ENCODE measurements around the gene EPYC. TPM values are rescaled to one million over a fixed set of nuclear protein-coding genes. Genes with fewer than 3 reads are reported as not detected.

Gene EPYC
- total RNA-seq, 2 experiments from 2014 or later: not detected

DNA sequence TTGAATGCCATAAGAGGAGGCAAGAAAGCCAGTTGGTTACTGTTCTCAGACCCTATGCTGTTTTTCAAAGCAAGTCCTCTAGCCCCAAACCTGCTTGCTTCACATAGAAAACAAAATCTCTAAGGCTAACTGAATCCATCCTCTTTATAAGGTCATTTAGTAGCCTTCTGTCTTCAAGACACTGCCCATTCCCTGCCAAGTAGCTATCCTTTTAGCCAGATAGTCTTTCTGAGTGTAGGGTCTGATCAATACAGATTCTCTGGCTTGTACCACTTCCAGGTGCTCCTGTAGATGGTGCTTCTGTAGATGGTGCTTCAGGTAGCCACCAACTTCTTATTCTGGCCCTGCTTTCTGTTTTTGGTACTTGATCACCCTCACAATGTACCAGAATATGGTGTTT is 33.9 kb downstream of the EPYC start:
- ATAC-seq: no peak
- no peaks in the 10 kb centered on the region for H3K4me1 Mint-ChIP-seq
- DNase-seq: no peak
- CTCF ChIA-PET: interaction anchor here (0.6 kb wide), 1 partner anchor 382 kb away, joined by 3 read pairs; no protein-coding TSS in a partner anchor
- no peak overlapping the region for H3K4me3 Mint-ChIP-seq
- intact Hi-C loops (cut with DNase I, micrococcal nuclease): loop anchor here in 1 of 2 experiments (10.0 kb wide), 1 partner anchor 384 kb away; no protein-coding TSS in a partner anchor
- H3K36me3 Mint-ChIP-seq (ENCODE audit: low read depth): no peaks in the 10 kb centered on the region
- no peak overlapping the region for H3K27ac Mint-ChIP-seq
- POLR2A ChIA-PET: no interaction called here
- no peaks in the 10 kb centered on the region for H3K9me3 Mint-ChIP-seq (ENCODE audit: low read depth)
- H3K27me3 Mint-ChIP-seq: peaks cover 6% of the 10 kb centered on the region

- Mint-ChIP-seq H3K4me1 (no peaks in the 10 kb centered on the region), H3K4me3 (no peak overlapping the region), H3K27me3 (peaks cover 6% of the 10 kb centered on the region), H3K27ac (no peak overlapping the region), H3K9me3 (ENCODE audit: low read depth) (no peaks in the 10 kb centered on the region), H3K36me3 (ENCODE audit: low read depth) (no peaks in the 10 kb centered on the region)
- no peak for ATAC-seq
- DNase-seq: no peak
- ChIA-PET CTCF (interaction anchor here (0.6 kb wide), 1 partner anchor 382 kb away, joined by 3 read pairs; no protein-coding TSS in a partner anchor), POLR2A (no interaction called here)
- intact Hi-C loops (cut with DNase I, micrococcal nuclease): loop anchor here in 1 of 2 experiments (10.0 kb wide), 1 partner anchor 384 kb away; no protein-coding TSS in a partner anchor
These were observed 34.3 kb downstream of the EPYC start for GRCh38 chr12:90970471-90970870.

DNA sequence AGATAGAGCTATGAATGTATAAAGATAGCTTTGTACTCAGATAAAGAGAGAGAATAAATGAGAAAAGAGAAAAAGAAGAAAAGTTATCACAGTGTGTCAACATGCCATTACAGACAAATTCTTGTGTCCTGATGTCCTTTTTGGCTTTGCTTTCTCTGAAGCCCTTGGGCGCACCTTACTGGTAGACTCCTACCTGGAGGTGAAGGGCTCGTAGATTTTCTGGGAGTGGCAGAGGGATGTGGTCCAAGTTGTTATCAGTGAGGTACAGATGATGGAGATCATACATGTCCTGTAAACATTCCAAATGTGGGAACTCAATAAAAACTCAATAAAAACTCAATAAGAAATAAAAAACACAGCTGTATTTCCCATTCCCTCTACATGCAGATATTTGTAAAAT is 34.9 kb downstream of the EPYC start:
- Mint-ChIP-seq H3K27ac (no peak overlapping the region), H3K36me3 (ENCODE audit: low read depth) (no peaks in the 10 kb centered on the region), H3K9me3 (ENCODE audit: low read depth) (no peaks in the 10 kb centered on the region), H3K27me3 (peaks cover 6% of the 10 kb centered on the region), H3K4me3 (no peak overlapping the region), H3K4me1 (no peaks in the 10 kb centered on the region)
- ATAC-seq: no peak
- POLR2A ChIA-PET: no interaction called here
- DNase-seq: no peak
- CTCF ChIA-PET: interaction anchor here (1.4 kb wide), 1 partner anchor 139 kb away, joined by 3 read pairs; no protein-coding TSS in a partner anchor
- intact Hi-C loops (cut with DNase I, micrococcal nuclease): loop anchor here in 1 of 2 experiments (10.0 kb wide), 1 partner anchor 385 kb away; no protein-coding TSS in a partner anchor

DNA sequence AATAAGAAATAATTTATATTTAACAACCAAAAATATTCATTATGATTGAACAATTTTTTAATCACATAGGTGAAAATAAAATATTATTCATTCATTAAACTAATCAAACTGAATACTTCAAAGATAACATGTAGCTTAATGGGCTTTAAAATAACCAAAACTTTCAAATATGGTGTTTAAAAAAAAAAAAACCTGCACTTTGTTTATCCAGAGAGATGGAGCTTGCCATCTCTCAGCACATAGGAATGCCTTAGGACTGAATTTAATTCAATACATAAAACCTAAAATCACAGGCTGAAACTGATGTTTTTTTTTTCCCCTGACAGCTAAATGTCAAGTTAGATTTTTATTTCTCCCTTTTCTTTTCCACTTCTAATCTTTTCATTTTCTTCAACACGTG is 35.4 kb downstream of the EPYC start:
- POLR2A ChIA-PET: no interaction called here
- no peak overlapping the region for H3K27ac Mint-ChIP-seq
- H3K27me3 Mint-ChIP-seq: peaks cover 4% of the 10 kb centered on the region
- CTCF ChIA-PET: interaction anchor here (1.3 to 1.4 kb wide), 2 partner anchors 10 to 140 kb away, joined by 3 to 6 read pairs; no protein-coding TSS in a partner anchor
- no peaks in the 10 kb centered on the region for H3K9me3 Mint-ChIP-seq (ENCODE audit: low read depth)
- ATAC-seq: no peak
- DNase-seq: no peak
- H3K4me3 Mint-ChIP-seq: no peak overlapping the region
- H3K36me3 Mint-ChIP-seq (ENCODE audit: low read depth): no peaks in the 10 kb centered on the region
- intact Hi-C loops (cut with DNase I, micrococcal nuclease): no loop called here
- H3K4me1 Mint-ChIP-seq: no peaks in the 10 kb centered on the region

DNA sequence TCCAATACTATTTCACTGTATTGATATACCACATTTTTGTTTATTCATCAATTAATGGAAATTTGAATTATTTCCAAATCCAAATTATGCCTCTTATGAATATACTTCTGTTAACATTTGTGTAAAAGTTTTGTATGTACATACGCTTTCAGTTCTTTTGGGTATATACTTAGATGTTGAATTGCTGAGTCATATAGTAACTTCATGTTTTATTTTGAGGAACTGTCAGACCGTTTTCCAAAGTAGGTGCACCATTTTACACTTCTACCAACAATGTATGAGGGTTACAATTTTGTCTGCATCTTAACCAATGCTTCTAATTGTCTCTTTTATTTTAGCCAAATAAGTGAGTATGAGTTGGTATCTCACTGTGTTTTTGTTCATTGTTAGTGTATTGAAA is 39.6 kb downstream of the EPYC start:
- CTCF ChIA-PET: interaction anchor here (1.1 to 1.2 kb wide), 2 partner anchors 14 to 143 kb away, joined by 3 to 4 read pairs; no protein-coding TSS in a partner anchor
- Mint-ChIP-seq H3K27me3 (peaks cover 4% of the 10 kb centered on the region), H3K4me1 (no peaks in the 10 kb centered on the region), H3K27ac (no peak overlapping the region), H3K9me3 (ENCODE audit: low read depth) (no peaks in the 10 kb centered on the region), H3K36me3 (ENCODE audit: low read depth) (no peaks in the 10 kb centered on the region), H3K4me3 (no peak overlapping the region)
- POLR2A ChIA-PET: no interaction called here
- no peak for ATAC-seq
- intact Hi-C loops (cut with DNase I, micrococcal nuclease): no loop called here
- no peak for DNase-seq

GRCh38 chr12:90964616-90965015 is 40.2 kb downstream of the EPYC start:
- Mint-ChIP-seq H3K4me3 (no peak overlapping the region), H3K36me3 (ENCODE audit: low read depth) (no peaks in the 10 kb centered on the region), H3K4me1 (no peaks in the 10 kb centered on the region), H3K27me3 (peaks cover 2% of the 10 kb centered on the region), H3K27ac (no peak overlapping the region), H3K9me3 (ENCODE audit: low read depth) (no peaks in the 10 kb centered on the region)
- intact Hi-C loops (cut with DNase I, micrococcal nuclease): loop anchor here in 1 of 2 experiments (5.0 kb wide), 1 partner anchor 143 kb away; no protein-coding TSS in a partner anchor
- no peak for ATAC-seq
- ChIA-PET CTCF (interaction anchor here (0.6 to 1.2 kb wide), 3 partner anchors 13 to 1260 kb away, joined by 3 to 4 read pairs (median 3); no protein-coding TSS in a partner anchor), POLR2A (no interaction called here)
- no peak for DNase-seq

DNA sequence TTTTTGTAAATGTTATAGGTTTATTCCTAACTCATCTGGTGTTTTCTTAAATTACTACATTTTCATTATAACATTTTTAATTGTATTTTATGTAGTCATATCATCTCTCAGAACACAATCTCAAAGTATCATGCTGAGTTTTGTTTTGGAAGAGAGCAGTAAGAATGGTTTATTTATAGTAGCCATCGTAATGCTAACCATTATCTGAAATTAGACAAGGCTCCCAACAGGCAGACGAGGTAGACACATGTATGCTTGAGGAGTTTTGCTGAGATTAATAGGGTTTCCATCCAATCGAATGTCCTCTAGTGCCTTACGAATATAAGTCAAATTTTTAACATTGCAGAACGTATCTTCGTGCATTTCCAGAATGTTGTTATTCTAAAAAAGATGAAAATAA is 40.8 kb downstream of the EPYC start:
- POLR2A ChIA-PET: no interaction called here
- Mint-ChIP-seq H3K9me3 (ENCODE audit: low read depth) (no peaks in the 10 kb centered on the region), H3K27me3 (peaks cover 2% of the 10 kb centered on the region), H3K4me1 (no peaks in the 10 kb centered on the region), H3K4me3 (no peak overlapping the region), H3K27ac (no peak overlapping the region), H3K36me3 (ENCODE audit: low read depth) (no peaks in the 10 kb centered on the region)
- ATAC-seq (no peak), DNase-seq (no peak)
- intact Hi-C loops (cut with DNase I, micrococcal nuclease): loop anchor here in 1 of 2 experiments (5.0 kb wide), 1 partner anchor 143 kb away; no protein-coding TSS in a partner anchor
- CTCF ChIA-PET: interaction anchor here (1.1 to 1.2 kb wide), 2 partner anchors 12 to 145 kb away, joined by 3 to 4 read pairs; no protein-coding TSS in a partner anchor

DNA sequence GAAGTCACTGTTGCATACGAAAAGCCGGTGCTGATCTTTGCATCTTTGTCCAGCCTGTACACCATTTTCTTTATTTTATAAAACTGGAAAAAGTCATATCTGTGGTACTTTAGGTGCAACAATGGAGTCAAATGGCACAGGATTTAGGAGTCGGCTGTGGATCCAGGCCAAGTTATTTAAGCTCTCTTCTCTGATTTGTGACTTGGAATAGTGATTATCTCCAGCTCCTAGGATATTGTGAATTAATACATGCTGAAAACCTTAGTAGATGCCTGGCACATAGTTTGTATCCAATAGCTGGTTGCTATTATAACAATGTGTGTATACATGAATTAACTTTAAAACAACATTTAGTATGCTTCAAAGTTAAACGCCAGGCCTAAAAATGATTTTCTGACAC is 43.6 kb downstream of the EPYC start:
- CTCF ChIA-PET: interaction anchor here (0.8 to 1.1 kb wide), 3 partner anchors 16 to 1985 kb away, joined by 3 to 6 read pairs (median 3); no protein-coding TSS in a partner anchor
- Mint-ChIP-seq H3K27ac (no peak overlapping the region), H3K4me1 (no peaks in the 10 kb centered on the region), H3K36me3 (ENCODE audit: low read depth) (no peaks in the 10 kb centered on the region), H3K27me3 (no peaks in the 10 kb centered on the region), H3K4me3 (no peak overlapping the region), H3K9me3 (ENCODE audit: low read depth) (no peaks in the 10 kb centered on the region)
- DNase-seq (no peak), ATAC-seq (no peak)
- intact Hi-C loops (cut with DNase I, micrococcal nuclease): loop anchor here in 1 of 2 experiments (5.0 kb wide), 1 partner anchor 146 kb away; no protein-coding TSS in a partner anchor
- POLR2A ChIA-PET: no interaction called here

- intact Hi-C loops (cut with DNase I, micrococcal nuclease): loop anchor here in 1 of 2 experiments (2.0 to 5.0 kb wide), 3 partner anchors 148 to 1942 kb away; no protein-coding TSS in a partner anchor
- Mint-ChIP-seq H3K36me3 (ENCODE audit: low read depth) (no peaks in the 10 kb centered on the region), H3K27ac (no peak overlapping the region), H3K4me3 (no peak overlapping the region), H3K9me3 (ENCODE audit: low read depth) (no peaks in the 10 kb centered on the region), H3K27me3 (no peaks in the 10 kb centered on the region), H3K4me1 (no peaks in the 10 kb centered on the region)
- ATAC-seq: peak; percentile 51
- CTCF ChIA-PET: interaction anchor here (0.7 to 1.5 kb wide), 11 partner anchors 9 to 1689 kb away, joined by 3 to 8 read pairs (median 3); no protein-coding TSS in a partner anchor
- POLR2A ChIA-PET: no interaction called here
- DNase-seq: peak; percentile 27
These were observed 45.1 kb downstream of the EPYC start for GRCh38 chr12:90959538-90960139.

DNA sequence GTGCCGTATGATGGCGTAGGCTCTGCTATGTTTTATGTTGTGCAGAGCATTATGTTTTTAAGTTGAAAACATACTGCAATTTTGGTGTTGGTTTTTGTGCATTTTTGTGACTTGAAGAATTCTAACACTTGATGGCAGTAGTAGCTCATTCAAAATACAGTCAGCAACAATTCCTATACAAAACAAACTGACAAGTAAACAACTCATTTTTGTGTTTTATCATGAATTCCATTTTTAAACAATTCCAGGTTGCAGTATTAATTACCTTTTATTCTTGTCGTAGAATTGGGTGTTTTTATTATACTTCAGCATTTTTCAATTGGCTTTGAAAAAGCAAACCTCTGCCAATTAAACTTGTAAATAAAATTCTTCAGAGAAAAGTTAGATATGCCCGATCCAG is 45.7 kb downstream of the EPYC start:
- ATAC-seq (no peak), DNase-seq (no peak)
- ChIA-PET POLR2A (no interaction called here), CTCF (interaction anchor here (0.6 to 1.5 kb wide), 8 partner anchors 10 to 150 kb away, joined by 3 to 8 read pairs (median 3); no protein-coding TSS in a partner anchor)
- intact Hi-C loops (cut with DNase I, micrococcal nuclease): loop anchor here in 1 of 2 experiments (2.0 to 5.0 kb wide), 2 partner anchors 1416 to 1942 kb away; no protein-coding TSS in a partner anchor
- Mint-ChIP-seq H3K4me1 (no peaks in the 10 kb centered on the region), H3K27ac (no peak overlapping the region), H3K36me3 (ENCODE audit: low read depth) (no peaks in the 10 kb centered on the region), H3K9me3 (ENCODE audit: low read depth) (no peaks in the 10 kb centered on the region), H3K27me3 (no peaks in the 10 kb centered on the region), H3K4me3 (no peak overlapping the region)

DNA sequence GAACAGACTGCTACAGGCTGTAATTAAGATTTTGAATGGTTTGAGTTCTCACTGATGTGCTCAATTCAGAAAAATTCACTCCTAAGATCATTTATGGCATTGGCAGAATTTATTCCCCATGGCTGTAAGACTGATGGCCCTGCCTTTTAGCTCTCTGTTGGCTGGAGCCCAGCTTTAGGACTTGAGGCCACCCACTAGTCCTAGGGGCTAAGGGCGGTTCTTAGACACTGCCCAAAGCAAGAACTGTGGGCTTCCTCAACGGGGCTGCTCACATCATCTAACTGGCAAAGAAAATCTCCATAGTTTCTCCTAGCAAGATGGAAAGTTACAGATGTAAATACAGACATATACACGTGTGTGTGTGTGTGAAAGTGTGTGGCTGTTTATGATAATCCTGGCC is 46.4 kb downstream of the EPYC start:
- no peaks in the 10 kb centered on the region for H3K9me3 Mint-ChIP-seq (ENCODE audit: low read depth)
- intact Hi-C loops (cut with DNase I, micrococcal nuclease): loop anchor here in 1 of 2 experiments (2.0 to 5.0 kb wide), 2 partner anchors 1416 to 1941 kb away; no protein-coding TSS in a partner anchor
- ChIA-PET CTCF (interaction anchor here (0.6 to 1.5 kb wide), 4 partner anchors 11 to 131 kb away, joined by 3 to 10 read pairs (median 4); no protein-coding TSS in a partner anchor), POLR2A (no interaction called here)
- peaks cover 4% of the 10 kb centered on the region for H3K27me3 Mint-ChIP-seq
- H3K4me3 Mint-ChIP-seq: no peak overlapping the region
- H3K27ac Mint-ChIP-seq: no peak overlapping the region
- DNase-seq: no peak
- no peak for ATAC-seq
- no peaks in the 10 kb centered on the region for H3K36me3 Mint-ChIP-seq (ENCODE audit: low read depth)
- H3K4me1 Mint-ChIP-seq: no peaks in the 10 kb centered on the region
